ENCODE data around the gene SPEF2. TPM values are rescaled to one million over a fixed set of nuclear protein-coding genes. Genes with fewer than 3 reads are reported as not detected.

SPEF2 gene
- total RNA-seq, 2 experiments from 2014 or later = 0.03 TPM; not detected in 1

DNA sequence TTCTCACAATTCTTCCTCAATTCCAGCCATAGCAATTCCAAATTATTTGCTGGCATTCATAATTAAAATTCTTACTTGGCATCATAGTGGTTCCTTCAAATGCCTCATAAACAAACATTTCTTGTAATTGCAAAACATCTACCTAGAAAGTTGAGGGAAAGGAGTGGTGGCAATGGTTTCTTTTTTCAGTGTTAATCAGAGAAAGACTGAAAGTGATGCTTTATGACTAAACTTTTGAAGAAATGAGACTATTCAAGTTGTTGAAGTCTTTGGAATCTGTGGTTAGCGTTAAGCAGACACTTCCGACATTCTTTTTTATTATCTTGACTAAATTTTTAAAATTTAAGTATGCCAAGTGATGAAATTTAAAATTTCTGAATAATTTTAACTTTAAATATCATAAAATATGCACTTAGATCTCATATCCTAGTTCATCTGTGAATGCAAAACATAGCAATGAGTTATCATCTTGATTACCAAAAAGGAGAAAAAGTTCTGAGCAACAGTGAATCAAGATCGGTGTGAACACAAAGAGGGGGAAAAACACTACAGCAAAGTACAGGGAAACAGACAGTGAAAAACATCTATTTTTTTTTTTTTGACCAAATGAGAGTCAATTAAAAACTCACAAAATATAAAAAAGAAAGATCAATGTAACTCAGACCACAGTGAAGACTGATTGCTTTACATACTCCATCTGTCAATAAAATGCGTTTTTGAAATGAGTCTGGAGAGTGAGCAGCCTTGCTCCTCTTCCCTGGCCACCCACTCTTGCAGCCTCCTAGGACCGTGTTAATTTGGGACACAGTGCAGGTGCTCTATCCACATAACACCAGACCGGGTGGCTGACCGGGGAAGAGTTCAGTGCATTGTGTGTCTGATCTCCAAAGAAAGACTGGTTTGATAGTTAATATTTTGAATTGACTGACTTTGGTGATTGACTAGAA lies 218.4 kb downstream of the SPEF2 start:
- Histone ChIP-seq H3K9me3 (ENCODE audit: low read length) (peaks cover 2% of the 10 kb centered on the region; the same call in 1 of the 2 replicates), H3K4me3 (ENCODE audit: low read depth, low read length, poor library complexity, severe bottlenecking) (no peak overlapping the region), H3K36me3 (ENCODE audit: insufficient read depth, low read length) (no peaks in the 10 kb centered on the region; the same call in 1 of the 2 replicates), H3K79me2 (ENCODE audit: insufficient read depth, low read depth, low read length) (no peaks in the 10 kb centered on the region), H3K9me2 (ENCODE audit: insufficient read depth, low read length) (no peaks in the 10 kb centered on the region; the same call in 1 of the 2 replicates), H3K4me2 (ENCODE audit: low read length) (no peak overlapping the region), H2AFZ (ENCODE audit: low read length) (no peak overlapping the region; the same call in 1 of the 2 replicates), H3K4me1 (ENCODE audit: insufficient read depth, low read length, poor library complexity, severe bottlenecking) (no peaks in the 10 kb centered on the region), H3K27ac (ENCODE audit: low read depth, low read length, poor library complexity, severe bottlenecking) (no peak overlapping the region), H4K20me1 (ENCODE audit: insufficient read depth, low read length) (no peaks in the 10 kb centered on the region)
- intact Hi-C loops (cut with micrococcal nuclease; ENCODE audit: unreplicated experiment) = no loop called here
- ChIA-PET CTCF (ENCODE audit: unreplicated experiment) (no interaction called here), POLR2A (interaction anchor here (0.7 to 1.2 kb wide), 3 partner anchors 13 to 62 kb away, joined by 3 to 4 read pairs (median 3); no protein-coding TSS in a partner anchor)
- TF ChIP-seq EZH2phosphoT487 (IDR thresholded peaks at IDR 0.05; ENCODE audit: borderline replicate concordance, low read depth, low read length) = no peak
- TF ChIP-seq, protein P1, sequence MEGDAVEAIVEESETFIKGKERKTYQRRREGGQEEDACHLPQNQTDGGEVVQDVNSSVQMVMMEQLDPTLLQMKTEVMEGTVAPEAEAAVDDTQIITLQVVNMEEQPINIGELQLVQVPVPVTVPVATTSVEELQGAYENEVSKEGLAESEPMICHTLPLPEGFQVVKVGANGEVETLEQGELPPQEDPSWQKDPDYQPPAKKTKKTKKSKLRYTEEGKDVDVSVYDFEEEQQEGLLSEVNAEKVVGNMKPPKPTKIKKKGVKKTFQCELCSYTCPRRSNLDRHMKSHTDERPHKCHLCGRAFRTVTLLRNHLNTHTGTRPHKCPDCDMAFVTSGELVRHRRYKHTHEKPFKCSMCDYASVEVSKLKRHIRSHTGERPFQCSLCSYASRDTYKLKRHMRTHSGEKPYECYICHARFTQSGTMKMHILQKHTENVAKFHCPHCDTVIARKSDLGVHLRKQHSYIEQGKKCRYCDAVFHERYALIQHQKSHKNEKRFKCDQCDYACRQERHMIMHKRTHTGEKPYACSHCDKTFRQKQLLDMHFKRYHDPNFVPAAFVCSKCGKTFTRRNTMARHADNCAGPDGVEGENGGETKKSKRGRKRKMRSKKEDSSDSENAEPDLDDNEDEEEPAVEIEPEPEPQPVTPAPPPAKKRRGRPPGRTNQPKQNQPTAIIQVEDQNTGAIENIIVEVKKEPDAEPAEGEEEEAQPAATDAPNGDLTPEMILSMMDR (conservative IDR thresholded peaks at IDR 0.05; ENCODE audit: low read length) = no peak
- no TSS peak for BruUV-seq (replicated peaks)
- no peak for DNase-seq (ENCODE audit: low spot score)

DNA sequence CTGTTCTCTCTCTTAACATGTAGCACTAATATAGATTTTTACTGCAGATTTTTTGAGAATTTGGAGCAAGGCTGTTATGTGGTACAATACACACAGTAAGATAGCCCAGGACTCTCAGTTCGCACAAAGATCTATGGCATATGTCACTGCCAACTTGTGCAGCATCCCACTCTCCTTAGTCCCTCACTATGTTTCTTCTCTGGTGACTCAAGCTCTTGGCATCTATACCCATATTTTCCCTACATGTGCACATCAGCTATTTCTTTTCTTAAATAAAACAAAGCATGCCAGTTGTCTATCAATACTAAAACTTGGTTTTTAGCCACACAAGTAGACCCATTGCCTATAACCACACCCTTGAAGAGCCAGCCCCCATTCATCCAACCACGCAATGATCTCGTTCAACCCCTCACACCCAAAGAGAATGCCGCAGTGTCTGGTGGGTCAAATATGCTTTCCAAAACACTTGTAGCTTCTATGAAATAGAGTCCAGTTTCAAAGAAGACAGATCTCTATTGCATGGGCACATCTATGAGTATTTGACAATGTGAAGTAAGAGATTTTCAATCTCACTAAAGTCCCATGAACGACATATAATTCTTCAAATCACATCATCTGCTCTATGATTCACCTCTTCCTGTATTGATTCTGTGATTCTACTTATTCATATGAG lies 220.8 kb downstream of the SPEF2 start:
- intact Hi-C loops (cut with micrococcal nuclease; ENCODE audit: unreplicated experiment) = no loop called here
- Histone ChIP-seq H3K27ac (ENCODE audit: low read depth, low read length, poor library complexity, severe bottlenecking) (no peak overlapping the region), H3K4me1 (ENCODE audit: insufficient read depth, low read length, poor library complexity, severe bottlenecking) (no peaks in the 10 kb centered on the region), H3K9me2 (ENCODE audit: insufficient read depth, low read length) (no peaks in the 10 kb centered on the region), H3K79me2 (ENCODE audit: insufficient read depth, low read depth, low read length) (no peaks in the 10 kb centered on the region), H3K4me3 (ENCODE audit: low read depth, low read length, poor library complexity, severe bottlenecking) (no peak overlapping the region), H3K4me2 (ENCODE audit: low read length) (no peak overlapping the region), H4K20me1 (ENCODE audit: insufficient read depth, low read length) (no peaks in the 10 kb centered on the region), H2AFZ (ENCODE audit: low read length) (no peak overlapping the region), H3K9me3 (ENCODE audit: low read length) (peaks cover 18% of the 10 kb centered on the region), H3K36me3 (ENCODE audit: insufficient read depth, low read length) (no peaks in the 10 kb centered on the region; the same call in 1 of the 2 replicates)
- TF ChIP-seq, protein P1 (conservative IDR thresholded peaks at IDR 0.05; ENCODE audit: low read length) = no peak
- no peak for TF ChIP-seq EZH2phosphoT487 (IDR thresholded peaks at IDR 0.05; ENCODE audit: borderline replicate concordance, low read depth, low read length)
- no peak for DNase-seq (ENCODE audit: low spot score)
- POLR2A ChIA-PET = no interaction called here
- no TSS peak for BruUV-seq (replicated peaks)
- CTCF ChIA-PET (ENCODE audit: unreplicated experiment) = interaction anchor here (0.6 kb wide), 1 partner anchor 18 kb away, joined by 3 read pairs; the partner anchor contains the start of gene IL7R
